ENCODE measurements around the gene ZNF394.
A peak's percentile ranks its signal among the peaks of the same experiment; 100 is the strongest.

The ZNF394 gene

DNA sequence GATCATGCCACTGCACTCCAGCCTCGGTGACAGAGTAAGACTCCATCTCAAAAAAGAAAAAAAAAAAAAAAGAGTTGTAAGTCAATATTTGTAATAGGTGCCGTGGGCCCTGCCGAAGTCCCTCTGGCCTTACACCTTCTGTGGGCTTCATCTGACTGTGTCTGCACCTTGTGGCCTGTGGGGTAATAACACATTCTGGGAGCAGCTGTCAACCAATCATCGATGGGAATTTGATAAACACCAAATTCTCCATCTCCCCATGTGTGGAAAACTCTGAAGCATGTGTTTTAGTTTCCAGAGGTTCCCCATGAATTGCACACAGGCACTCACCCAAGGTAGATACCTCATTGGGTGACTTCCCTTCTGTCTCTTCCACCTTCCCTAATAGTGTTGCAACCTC is 10.8 kb downstream of the ZNF394 start:
- Histone ChIP-seq H3K27me3 (ENCODE audit: insufficient read depth, low read depth, severe bottlenecking) (no peaks in the 10 kb centered on the region), H3K36me3 (peaks cover 19% of the 10 kb centered on the region), H3K9me3 (ENCODE audit: severe bottlenecking) (peaks cover 2% of the 10 kb centered on the region), H3K27ac (no peak overlapping the region), H3K4me3 (ENCODE audit: low read depth, low read length) (no peak overlapping the region)
- DNase-seq = no peak
- TF ChIP-seq, protein P1, sequence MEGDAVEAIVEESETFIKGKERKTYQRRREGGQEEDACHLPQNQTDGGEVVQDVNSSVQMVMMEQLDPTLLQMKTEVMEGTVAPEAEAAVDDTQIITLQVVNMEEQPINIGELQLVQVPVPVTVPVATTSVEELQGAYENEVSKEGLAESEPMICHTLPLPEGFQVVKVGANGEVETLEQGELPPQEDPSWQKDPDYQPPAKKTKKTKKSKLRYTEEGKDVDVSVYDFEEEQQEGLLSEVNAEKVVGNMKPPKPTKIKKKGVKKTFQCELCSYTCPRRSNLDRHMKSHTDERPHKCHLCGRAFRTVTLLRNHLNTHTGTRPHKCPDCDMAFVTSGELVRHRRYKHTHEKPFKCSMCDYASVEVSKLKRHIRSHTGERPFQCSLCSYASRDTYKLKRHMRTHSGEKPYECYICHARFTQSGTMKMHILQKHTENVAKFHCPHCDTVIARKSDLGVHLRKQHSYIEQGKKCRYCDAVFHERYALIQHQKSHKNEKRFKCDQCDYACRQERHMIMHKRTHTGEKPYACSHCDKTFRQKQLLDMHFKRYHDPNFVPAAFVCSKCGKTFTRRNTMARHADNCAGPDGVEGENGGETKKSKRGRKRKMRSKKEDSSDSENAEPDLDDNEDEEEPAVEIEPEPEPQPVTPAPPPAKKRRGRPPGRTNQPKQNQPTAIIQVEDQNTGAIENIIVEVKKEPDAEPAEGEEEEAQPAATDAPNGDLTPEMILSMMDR (IDR thresholded peaks at IDR 0.05; ENCODE audit: low read depth, low read length) = 0 out of 2 replicates have a peak, but pooled peaks have one; percentile 3

DNA sequence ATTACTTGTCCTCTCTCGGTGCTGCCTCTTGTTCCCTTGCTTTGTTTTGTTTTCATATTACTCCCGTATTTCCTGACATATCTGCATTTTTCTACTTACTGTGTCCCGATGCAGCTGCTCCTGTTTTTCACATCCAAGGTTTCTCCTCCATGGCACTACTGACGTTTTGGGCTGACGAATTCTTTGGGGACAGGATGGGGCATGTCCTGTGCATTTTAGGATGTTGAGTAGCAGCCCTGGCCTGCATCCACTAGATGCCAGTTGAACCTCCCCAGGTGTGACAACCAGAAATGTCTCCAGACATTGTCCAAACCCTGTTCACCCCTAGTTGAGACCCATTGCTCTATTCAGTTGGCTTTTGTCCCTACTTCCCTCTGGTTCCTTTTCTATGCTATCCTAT is 15.0 kb downstream of the ZNF394 start:
- no peaks in the 10 kb centered on the region for H3K9me3 ChIP-seq (ENCODE audit: severe bottlenecking)
- no peak for DNase-seq
- no peak overlapping the region for H3K27ac ChIP-seq
- no peak overlapping the region for H3K4me3 ChIP-seq (ENCODE audit: low read depth, low read length)
- no peaks in the 10 kb centered on the region for H3K27me3 ChIP-seq (ENCODE audit: insufficient read depth, low read depth, severe bottlenecking)
- TF ChIP-seq, protein P1 (IDR thresholded peaks at IDR 0.05; ENCODE audit: low read depth, low read length) = no peak
- H3K36me3 ChIP-seq = peaks cover 21% of the 10 kb centered on the region

DNA sequence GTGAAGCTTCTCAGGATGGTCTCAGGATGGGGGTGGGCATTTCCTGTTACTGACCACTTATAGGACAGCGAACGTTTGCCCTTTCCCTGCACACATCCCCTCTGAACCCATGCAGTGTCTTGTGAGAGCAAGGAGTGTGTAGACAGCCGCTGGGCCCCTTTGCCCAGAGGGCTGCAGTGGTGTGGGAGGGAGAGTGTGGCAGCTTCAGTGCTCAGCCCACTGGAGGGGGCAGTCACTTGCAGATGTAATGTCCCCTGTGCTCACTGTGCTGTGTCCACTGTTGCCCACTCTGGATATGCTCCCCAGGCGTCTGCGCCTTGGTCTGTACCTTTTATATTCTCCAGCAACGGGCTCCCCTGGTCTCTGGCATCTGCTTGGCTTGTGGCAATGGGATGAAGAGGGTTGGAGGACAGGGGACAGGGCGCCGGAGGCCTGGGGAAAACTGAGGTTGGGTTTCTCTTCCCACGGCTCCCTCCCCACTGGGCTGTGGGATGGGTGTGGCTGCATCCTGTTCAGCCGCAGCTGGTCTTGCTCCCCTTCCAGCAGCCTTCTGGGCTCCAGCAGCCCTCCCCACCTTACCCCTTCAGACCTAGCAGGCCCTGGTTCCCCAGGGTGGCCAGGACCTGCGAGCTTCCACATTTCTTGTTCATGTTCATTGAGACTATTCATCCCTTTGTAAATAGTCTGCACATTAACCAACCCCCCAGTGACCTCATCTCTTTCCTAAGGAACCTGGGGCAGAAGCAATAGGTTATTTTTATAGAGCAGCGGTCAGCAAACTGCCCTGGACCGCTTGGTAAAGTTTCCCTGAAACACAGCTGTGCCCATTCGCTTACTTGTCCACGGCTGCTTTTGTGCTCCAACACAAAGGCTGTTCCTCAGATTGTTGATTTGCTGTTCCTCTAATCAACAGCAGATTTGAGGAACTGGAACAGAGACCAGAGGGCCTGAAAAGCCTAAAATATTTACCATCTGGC is 21.3 kb downstream of the ZNF394 start:
- no peak overlapping the region for H3K27ac ChIP-seq
- peaks cover 52% of the 10 kb centered on the region for H3K36me3 ChIP-seq
- H3K9me3 ChIP-seq (ENCODE audit: severe bottlenecking) = no peaks in the 10 kb centered on the region
- TF ChIP-seq, protein P1 (IDR thresholded peaks at IDR 0.05; ENCODE audit: low read depth, low read length) = no peak
- no peak overlapping the region for H3K4me3 ChIP-seq (ENCODE audit: low read depth, low read length)
- no peak for DNase-seq
- no peaks in the 10 kb centered on the region for H3K27me3 ChIP-seq (ENCODE audit: insufficient read depth, low read depth, severe bottlenecking)

DNA sequence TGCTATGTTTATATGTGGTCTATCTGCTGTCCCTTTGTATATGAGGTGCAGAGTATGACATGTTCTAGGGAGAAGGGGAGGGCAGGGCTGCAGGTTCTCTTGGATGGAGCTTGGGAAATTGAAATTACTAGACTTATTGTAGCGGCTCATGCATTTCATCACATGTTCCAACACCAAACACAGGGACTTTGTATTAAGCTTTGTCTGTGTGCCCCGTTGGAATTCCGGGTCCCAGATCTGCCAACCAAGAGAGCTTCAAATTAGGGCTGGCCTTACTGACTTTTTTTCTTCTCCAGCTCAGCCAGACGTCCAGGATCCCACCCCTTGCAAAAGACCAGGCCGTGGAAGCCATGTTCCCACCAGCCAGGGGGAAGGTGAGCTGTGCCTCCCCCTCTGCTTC is 24.0 kb downstream of the ZNF394 start:
- Histone ChIP-seq H3K36me3 (peaks cover 45% of the 10 kb centered on the region), H3K27ac (no peak overlapping the region), H3K27me3 (ENCODE audit: insufficient read depth, low read depth, severe bottlenecking) (no peaks in the 10 kb centered on the region), H3K4me3 (ENCODE audit: low read depth, low read length) (no peak overlapping the region), H3K9me3 (ENCODE audit: severe bottlenecking) (no peaks in the 10 kb centered on the region)
- TF ChIP-seq, protein P1 (IDR thresholded peaks at IDR 0.05; ENCODE audit: low read depth, low read length) = no peak
- no peak for DNase-seq

DNA sequence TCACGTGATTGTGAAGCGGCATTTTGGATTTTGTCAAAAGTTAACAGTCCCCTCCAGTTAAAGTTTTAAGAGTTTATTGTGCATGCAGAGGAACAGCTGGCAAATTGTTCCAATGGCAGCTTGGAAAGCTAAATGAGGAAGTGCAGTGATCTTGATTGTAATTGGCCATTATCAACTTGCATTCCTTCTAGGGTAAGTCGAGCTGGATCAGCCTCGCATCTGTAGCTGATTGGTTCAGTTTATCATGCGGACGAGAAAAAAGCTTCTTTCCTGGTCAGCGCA is 26.8 kb downstream of the ZNF394 start:
- Histone ChIP-seq H3K27me3 (ENCODE audit: insufficient read depth, low read depth, severe bottlenecking) (no peaks in the 10 kb centered on the region), H3K4me3 (ENCODE audit: low read depth, low read length) (peak overlapping the region; percentile 95), H3K36me3 (peaks cover 17% of the 10 kb centered on the region), H3K9me3 (ENCODE audit: severe bottlenecking) (no peaks in the 10 kb centered on the region), H3K27ac (peak overlapping the region; percentile 95)
- no peak for DNase-seq
- TF ChIP-seq, protein P1 (IDR thresholded peaks at IDR 0.05; ENCODE audit: low read depth, low read length) = no peak

Measured in WERI-Rb-1 (cell line).